K562 (cell line): Measurements from ENCODE around the gene RNF151. TPM values are rescaled to one million over a fixed set of nuclear protein-coding genes. Genes with fewer than 3 reads are reported as not detected.

Experiments
- ATAC-seq: fragments of 200-7000 bp; cut with Tn5 transposase; 3 replicates; pipeline ENCODE4 v1.9.1; 2020; ENCODE audit warnings: moderate library complexity
- BruUV-seq: library from RNA; stranded (reverse); fragments of 400-500 nt; replicated peaks from 2 replicates; lab custom pipeline; 2021; lab: Mats Ljungman, UMichigan
- CTCF ChIA-PET: fragments of 300-600 bp; formaldehyde crosslinking; extraction: SDS; loops from one replicate; lab custom pipeline; 2021; ENCODE audit warnings: low intra/inter-chr PET ratio; lab: Yijun Ruan, JAX
- POLR2A ChIA-PET: fragments of 300-600, 350-650 bp; sonication (Branson Sonifier 250); formaldehyde crosslinking; extraction: SDS; loops from one replicate; lab custom pipeline; 2021; ENCODE audit warnings: antibody characterized with exemption, inconsistent platforms; lab: Yijun Ruan, JAX
- DNase-seq, 4 experiments: peaks; one replicate each; pipeline versions ENCODE4 v3.0.0 to v3.0.0-alpha.2; 2011 to 2018; ENCODE audit warnings: low spot score in 3 of 4, mixed read lengths in 3 of 4; ENCODE audit errors: extremely low read depth in 1 of 4
- FAIRE-seq: peaks from 2 replicates; lab custom pipeline; 2011; peaks lifted over from hg19 to GRCh38; lab: Jason Lieb, UNC
- H2AFZ ChIP-seq: 2 replicates; pipeline ENCODE4 v1.6.0; 2011; ENCODE audit warnings: low read depth, low read length, control low read depth, inconsistent platforms
- H3K27ac ChIP-seq: fragments of 200-600 bp; 3 replicates; pipeline ENCODE4 v1.8.0; 2011; ENCODE audit warnings: low read depth, mild to moderate bottlenecking, control low read depth, inconsistent platforms, low read length, moderate library complexity, mixed read lengths; ENCODE audit errors: extremely low read depth
- H3K27me3 ChIP-seq, 2 experiments: fragments of 300-600 bp in 1 of 2; 2 replicates in 1 of 2; 3 replicates in 1 of 2; pipeline versions ENCODE4 v1.6.0 to v1.8.0; 2011; ENCODE audit warnings: inconsistent platforms in 2 of 2, low read length in 2 of 2, mild to moderate bottlenecking in 1 of 2, mixed read lengths in 1 of 2, moderate library complexity in 1 of 2; ENCODE audit not compliant: control insufficient read depth in 2 of 2, insufficient read depth in 2 of 2
- H3K36me3 ChIP-seq: fragments of 300-600 bp; 3 replicates; pipeline ENCODE4 v1.8.0; 2011; ENCODE audit warnings: mild to moderate bottlenecking, low read length, inconsistent platforms; ENCODE audit not compliant: control insufficient read depth, insufficient read depth
- H3K4me1 ChIP-seq, 2 experiments: fragments of 200-600 bp in 1 of 2; replicated peaks in 1 of 2; 2 replicates in 1 of 2; 3 replicates in 1 of 2; pipeline versions ENCODE4 v1.5.1 to v1.8.0; 2011; ENCODE audit warnings: inconsistent platforms in 2 of 2, low read length in 2 of 2, mild to moderate bottlenecking in 1 of 2, mixed read lengths in 1 of 2, moderate library complexity in 1 of 2; ENCODE audit not compliant: control insufficient read depth in 2 of 2, insufficient read depth in 2 of 2
- H3K4me2 ChIP-seq: 2 replicates; pipeline ENCODE4 v1.6.1; 2011; ENCODE audit warnings: low read length, control low read depth, inconsistent platforms, mixed read lengths; ENCODE audit not compliant: insufficient read depth
- H3K4me3 ChIP-seq: fragments of 200-600 bp; sonication (generic), shearing (Covaris generic); 2 replicates; pipeline ENCODE4 v1.5.1; 2016; ENCODE audit warnings: control low read depth, inconsistent platforms
- H3K79me2 ChIP-seq: fragments of 200-600 bp; 3 replicates; pipeline ENCODE4 v1.8.0; 2011; ENCODE audit warnings: low read length, inconsistent platforms; ENCODE audit not compliant: control insufficient read depth, insufficient read depth
- H3K9ac ChIP-seq, 2 experiments: 2 replicates each; pipeline versions ENCODE4 v1.6.0 to v1.6.1; 2011; ENCODE audit warnings: low read depth in 2 of 2, low read length in 2 of 2, control low read depth in 1 of 2, inconsistent platforms in 1 of 2, mild to moderate bottlenecking in 1 of 2, mixed read lengths in 1 of 2; ENCODE audit not compliant: insufficient read depth in 1 of 2
- H3K9me1 ChIP-seq: one replicate; pipeline ENCODE4 v1.6.0; 2011; ENCODE audit warnings: inconsistent platforms, mild to moderate bottlenecking, low read length, moderate library complexity; ENCODE audit not compliant: control insufficient read depth, insufficient read depth
- H3K9me3 ChIP-seq: replicated peaks from 2 replicates; pipeline ENCODE4 v1.5.1; 2011; ENCODE audit warnings: low read depth, low read length, inconsistent platforms; ENCODE audit not compliant: control insufficient read depth, insufficient read depth
- H4K20me1 ChIP-seq: replicated peaks from 2 replicates; pipeline ENCODE4 v1.6.1; 2011; ENCODE audit warnings: low read length, inconsistent platforms, mixed read lengths; ENCODE audit not compliant: control insufficient read depth, insufficient read depth
- COPS2 ChIP-seq: fragments of 450-650 bp; conservative IDR thresholded peaks from 2 replicates; pipeline ENCODE4 v1.6.1; 2016; ENCODE audit warnings: mild to moderate bottlenecking, moderate library complexity
- HDAC8 ChIP-seq: fragments of 450-650 bp; IDR thresholded peaks from 2 replicates; pipeline ENCODE4 v1.6.1; 2016; ENCODE audit warnings: mild to moderate bottlenecking, missing genetic modification characterization, moderate library complexity, missing compliant biosample characterization
- HINFP ChIP-seq: fragments of 450-650 bp; conservative IDR thresholded peaks from 2 replicates; pipeline ENCODE4 v1.6.1; 2016; ENCODE audit warnings: missing genetic modification characterization, low read depth, mild to moderate bottlenecking, control low read depth, missing compliant biosample characterization
- HMGXB4 ChIP-seq: sonication (generic); formaldehyde crosslinking; IDR thresholded peaks from 2 replicates; pipeline ENCODE4 v1.8.1; 2023; ENCODE audit warnings: mild to moderate bottlenecking, missing genetic modification reagents
- MAX ChIP-seq: sonication (generic); formaldehyde crosslinking; IDR thresholded peaks from 2 replicates; pipeline ENCODE4 v1.9.0; 2022; ENCODE audit warnings: mild to moderate bottlenecking, missing genetic modification reagents
- MECOM ChIP-seq: fragments of 250-450 bp; sonication (Bioruptor Pico); IDR thresholded peaks from 2 replicates; pipeline ENCODE4 v1.8.0; 2022; ENCODE audit warnings: inconsistent platforms
- PTRF ChIP-seq: fragments of 450-650 bp; IDR thresholded peaks from 2 replicates; pipeline ENCODE4 v1.6.1; 2016; ENCODE audit warnings: mild to moderate bottlenecking, missing genetic modification characterization, missing compliant biosample characterization
- RCOR1 ChIP-seq, 2 experiments: IDR thresholded peaks; 2 replicates each; pipeline ENCODE4 v1.6.1; 2012; ENCODE audit warnings: low read depth in 2 of 2, low read length in 2 of 2, borderline replicate concordance in 1 of 2, improper control_type of control experiment in 1 of 2
- RNF2 ChIP-seq: sonication (generic); IDR thresholded peaks from 2 replicates; pipeline ENCODE4 v1.6.1; 2016
- USF2 ChIP-seq: sonication (generic); formaldehyde crosslinking; IDR thresholded peaks from 2 replicates; pipeline ENCODE4 v1.5.0; 2020; ENCODE audit warnings: missing genetic modification reagents
- ZBTB1 ChIP-seq: sonication (generic); formaldehyde crosslinking; IDR thresholded peaks from 2 replicates; pipeline ENCODE4 v1.8.1; 2023; ENCODE audit warnings: missing genetic modification reagents, low read depth, mild to moderate bottlenecking, borderline replicate concordance
- ZNF12 ChIP-seq: sonication (generic); formaldehyde crosslinking; IDR thresholded peaks from 2 replicates; pipeline ENCODE4 v1.4.0; 2020; ENCODE audit warnings: mild to moderate bottlenecking, missing genetic modification reagents
- ZNF512 ChIP-seq: IDR thresholded peaks from 2 replicates; pipeline ENCODE4 v1.6.1; 2016; ENCODE audit warnings: missing genetic modification characterization, missing compliant biosample characterization
- WGBS: fragments of 100-300 bp; shearing (Covaris generic); methylation state at CpG from one replicate; pipeline ENCODE4 v1.1.6; 2016; ENCODE audit warnings: low coverage, mixed read lengths; ENCODE audit not compliant: insufficient coverage; ENCODE audit errors: missing lambda C conversion rate; 5-methylcytosine and 5-hydroxymethylcytosine counted together
- in situ Hi-C: fragments of 300-500 bp; cut with MboI; formaldehyde crosslinking; loops from 4 replicates; pipeline ENCODE4 v1.15.0; 2018; ENCODE audit warnings: inconsistent platforms, mixed read lengths
- intact Hi-C: fragments of 100-400 bp; cut with micrococcal nuclease; formaldehyde crosslinking; loops from 2 replicates; pipeline ENCODE4 v1.14.2; 2022
- polyA plus RNA-seq, 8 experiments: library from polyadenylated mRNA; depleted of rRNA in 4 of 8; stranded (reverse) in 5 of 8; unstranded in 3 of 8; fragments of >200 nt; fragmentation: Nextera tagmentation in 2 of 8; fragmentation: Illumina TruSeq in 1 of 8; extraction: Ambion mirVana in 2 of 8; extraction: Trizol in 1 of 8; gene quantifications; 2 replicates each; pipeline versions ENCODE4 v1.2.1 to v1.2.3, GENCODE V29; 2011 to 2014; ENCODE audit warnings: inconsistent platforms in 1 of 8, missing spikeins in 1 of 8
- total RNA-seq, 7 experiments: library from RNA; depleted of rRNA in 6 of 7; stranded (reverse); fragments of >200 nt in 6 of 7; fragmentation: Illumina TruSeq in 2 of 7; extraction: Trizol in 2 of 7; gene quantifications; 2 replicates each; pipeline versions ENCODE4 v1.2.1 to v1.2.3, GENCODE V29; 2011 to 2021; ENCODE audit warnings: low replicate concordance in 1 of 7

The RNF151 gene
- total and polyA plus RNA-seq, 9 of the 15 experiments (the other 6 are each of a cell fraction or from before 2014, with no cell fraction given), result not detected

- TF ChIP-seq MAX (CRISPR knock-in tag) (0 out of 2 replicates have a peak, but pooled peaks have one; percentile 22), MECOM (CRISPR knock-in tag) (no peak), USF2 (CRISPR knock-in tag) (no peak)
Measured at GRCh38 chr16:1991135-1991551, 24.5 kb downstream of the RNF151 start (continued).

GRCh38 chr16:1991588-1991947 is 24.9 kb downstream of the RNF151 start:
- CTCF ChIA-PET, result no interaction called here
- ATAC-seq (peak; percentile 1; the same call in 1 of the 3 replicates), DNase-seq (no peak), FAIRE-seq (no peak)
- peak overlapping the region; percentile 69 for H3K4me2 ChIP-seq
- H3K36me3 ChIP-seq, result peaks cover 22% of the 10 kb centered on the region; the same call in 1 of the 3 replicates
- in situ Hi-C loops, result no loop called here
- POLR2A ChIA-PET, result interaction anchor here (0.5 to 5.5 kb wide), 3 partner anchors 14 to 26 kb away, joined by 3 to 50 read pairs (median 4); partner anchors contain the start of genes RNF151 and RPS2
- H3K79me2 ChIP-seq, result peaks cover 31% of the 10 kb centered on the region
- no peaks in the 10 kb centered on the region; the same call in 1 of the 2 replicates for H4K20me1 ChIP-seq
- peak overlapping the region; percentile 78 for H3K27ac ChIP-seq
- H2AFZ ChIP-seq, result peak overlapping the region; percentile 95
- BruUV-seq, result TSS peak; percentile 90
- 50% methylated on average over 16 of the region's 22 CpGs for WGBS
- no peaks in the 10 kb centered on the region for H3K27me3 ChIP-seq
- intact Hi-C loops, result no loop called here
- peaks cover 29 to 59% of the 10 kb centered on the region in 2 experiments for H3K4me1 ChIP-seq
- H3K9ac ChIP-seq, result peak overlapping the region; percentile 41 to 89
- no peak overlapping the region for H3K4me3 ChIP-seq
- H3K9me3 ChIP-seq, result no peaks in the 10 kb centered on the region
- no peaks in the 10 kb centered on the region for H3K9me1 ChIP-seq
- TF ChIP-seq RNF2 (no peak), COPS2 (no peak), ZNF512 (no peak), HDAC8 (tag) (no peak), HMGXB4 (CRISPR knock-in tag) (0 out of 2 replicates have a peak, but pooled peaks have one; percentile 18), ZBTB1 (CRISPR knock-in tag) (0 out of 2 replicates have a peak, but pooled peaks have one; percentile 16), HINFP (tag) (no peak), RCOR1 (IDR thresholded peaks at IDR 0.05; ENCODE audit: borderline replicate concordance in 1 of 2, low read depth in 2 of 2, low read length in 2 of 2) (0 out of 4 replicates have a peak, but pooled peaks of 1 of the 2 experiments have one; percentile 3), ZNF12 (CRISPR knock-in tag) (0 out of 2 replicates have a peak, but pooled peaks have one; percentile 26), PTRF (tag) (no peak)
